ENCODE measurements around the gene ANKRD55.
"Not testable (repeated sequence)": the region's sequence is repeated elsewhere in the genome, so short reads cannot be mapped to it uniquely, and the experiment has no call there.

ANKRD55 gene

GRCh38 chr5:56233230-56233629, at the start of gene ANKRD55:
Gene ANKRD55, minus strand, starts transcription at chr5:56233330. Its CDS starts 417 bp downstream, at chr5:56232913.
- DNase-seq = peak in 1 of 14 donors; percentile 13

GRCh38 chr5:56282216-56282615, 49.1 kb upstream of the ANKRD55 start:
- DNase-seq = no peak

GRCh38 chr5:56281489-56282165, 48.5 kb upstream of the ANKRD55 start:
- no peak for DNase-seq

GRCh38 chr5:56279979-56280378, 46.8 kb upstream of the ANKRD55 start:
- no peak for DNase-seq

DNA sequence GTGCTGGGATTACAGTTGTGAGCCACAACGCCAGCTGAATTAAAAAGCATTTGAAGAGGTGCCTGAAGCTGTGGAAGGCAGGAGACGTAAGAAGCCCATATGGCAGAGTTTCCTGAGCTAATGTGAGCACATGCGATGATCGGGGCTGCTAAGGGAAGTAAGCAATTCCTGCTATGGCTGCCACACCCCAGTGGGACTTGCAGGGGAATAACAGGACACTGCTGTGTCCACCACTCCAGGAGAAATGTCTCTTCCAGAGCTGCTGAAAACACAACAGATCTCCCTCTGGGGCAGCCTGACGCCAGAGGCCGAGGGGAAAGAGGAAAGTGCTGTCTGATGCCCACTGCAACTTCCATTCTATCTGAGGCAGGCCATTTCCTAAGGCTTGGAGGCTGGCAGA, 46.2 kb upstream of the ANKRD55 start:
- DNase-seq = no peak

- DNase-seq = no peak
Measured at GRCh38 chr5:56278335-56278753, 45.2 kb upstream of the ANKRD55 start.

- DNase-seq = no peak
Measured at GRCh38 chr5:56277573-56277972, 44.4 kb upstream of the ANKRD55 start.

DNA sequence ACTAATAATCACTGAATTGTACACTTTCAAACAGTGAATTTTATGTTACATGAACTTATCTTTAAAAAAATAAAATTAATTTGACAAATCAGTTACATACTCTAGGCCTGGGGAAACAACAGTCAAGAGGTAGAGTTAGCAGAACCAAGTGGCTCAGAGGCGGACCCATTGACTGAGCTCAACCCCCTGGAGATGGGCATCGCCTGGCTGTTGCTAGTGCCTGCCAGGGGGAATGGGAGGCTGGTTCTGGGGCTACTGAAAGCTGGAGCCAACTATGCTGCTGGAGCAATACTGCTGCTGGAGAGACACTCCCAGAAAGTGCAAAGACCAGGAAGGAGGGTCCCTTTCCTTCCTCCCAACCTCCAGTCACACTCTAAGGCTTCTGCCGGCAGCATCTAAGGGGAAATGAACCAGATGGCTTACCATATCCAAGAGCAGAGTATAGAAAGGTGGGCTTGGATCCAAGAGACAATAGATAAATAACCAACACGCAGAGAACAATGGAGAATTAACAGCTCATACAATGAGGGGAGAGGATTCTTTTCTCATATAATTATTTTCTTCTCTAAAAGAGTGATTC, 40.3 kb upstream of the ANKRD55 start:
- peak in 1 of 14 donors; percentile 4 for DNase-seq

DNA sequence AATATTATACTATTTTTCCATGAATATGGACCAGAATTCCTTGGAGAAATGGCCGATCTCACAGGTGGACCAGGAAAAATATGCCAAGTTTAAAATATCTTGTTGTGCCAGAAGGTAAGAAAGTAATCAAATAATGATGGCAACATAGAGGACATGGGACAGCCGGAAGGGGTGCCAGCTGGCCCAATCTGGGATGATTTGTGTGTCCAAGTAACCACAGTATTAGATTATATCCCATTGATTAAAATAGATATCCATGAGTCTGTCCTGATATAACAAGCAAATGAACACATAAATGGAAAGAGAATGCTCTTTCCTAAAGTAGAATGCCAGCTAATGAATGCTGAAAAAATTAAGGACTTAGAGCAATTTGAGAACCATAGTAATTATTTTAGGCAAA, 39.6 kb upstream of the ANKRD55 start:
- DNase-seq = no peak

DNA sequence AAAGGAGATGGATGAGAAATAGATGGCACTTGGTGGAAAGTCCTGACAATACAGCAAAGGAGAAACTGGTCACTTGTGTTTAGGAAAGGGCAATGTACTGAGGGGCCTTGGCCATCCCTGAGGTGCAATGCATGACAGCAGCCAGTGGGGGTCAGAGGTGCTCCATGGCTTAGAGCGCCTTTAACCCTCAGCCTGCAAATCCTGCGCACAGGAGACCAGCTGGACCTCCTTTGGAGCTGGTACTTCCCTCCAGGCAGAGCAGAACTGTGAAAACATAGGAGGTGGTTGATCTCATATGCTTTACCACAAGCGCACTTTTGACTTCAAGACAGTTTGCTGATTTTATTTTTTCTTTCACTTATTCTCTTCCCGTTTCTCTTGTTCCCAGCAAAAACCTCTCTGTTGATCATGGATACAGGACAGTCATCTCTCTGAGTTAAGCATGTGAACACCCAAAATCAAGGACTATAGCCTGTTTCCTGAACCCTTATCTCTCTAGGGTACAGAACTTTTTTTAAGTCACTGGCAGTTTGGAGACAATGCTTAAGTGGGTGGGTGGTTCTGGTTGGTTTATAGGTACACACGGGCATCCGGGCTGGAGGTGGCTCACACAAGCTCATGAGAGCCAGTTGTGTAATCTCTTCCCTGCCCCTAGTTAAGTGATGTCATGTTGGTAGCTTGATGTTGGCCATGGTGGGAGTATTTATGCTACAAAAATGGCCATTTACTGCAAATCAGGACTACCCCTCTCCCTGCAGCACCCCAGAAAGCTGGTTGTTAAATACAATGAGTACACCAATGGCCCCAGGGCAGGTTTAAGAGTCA, 37.6 kb upstream of the ANKRD55 start:
- peak in 12 of 14 donors; percentile 33 to 80 (median 64) for DNase-seq

DNA sequence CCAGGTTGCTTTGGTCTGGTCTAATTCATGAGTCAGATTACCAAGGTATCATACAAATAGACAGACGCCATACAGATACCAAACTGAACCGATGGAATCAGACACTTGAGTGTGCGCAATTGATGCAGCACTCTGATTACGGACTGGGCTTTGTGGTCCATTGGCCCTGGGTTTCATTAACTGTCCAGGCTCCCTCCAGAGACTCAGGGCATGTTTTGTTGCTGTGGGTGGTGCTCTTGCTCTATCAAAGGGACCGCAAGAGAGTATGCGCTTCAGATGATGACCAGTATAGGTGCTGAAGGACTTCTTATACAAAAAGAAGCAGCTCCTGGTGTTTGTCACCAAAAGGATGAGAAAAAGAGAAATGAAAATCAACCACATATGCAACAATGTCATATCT, 36.9 kb upstream of the ANKRD55 start:
- DNase-seq = no peak

DNA sequence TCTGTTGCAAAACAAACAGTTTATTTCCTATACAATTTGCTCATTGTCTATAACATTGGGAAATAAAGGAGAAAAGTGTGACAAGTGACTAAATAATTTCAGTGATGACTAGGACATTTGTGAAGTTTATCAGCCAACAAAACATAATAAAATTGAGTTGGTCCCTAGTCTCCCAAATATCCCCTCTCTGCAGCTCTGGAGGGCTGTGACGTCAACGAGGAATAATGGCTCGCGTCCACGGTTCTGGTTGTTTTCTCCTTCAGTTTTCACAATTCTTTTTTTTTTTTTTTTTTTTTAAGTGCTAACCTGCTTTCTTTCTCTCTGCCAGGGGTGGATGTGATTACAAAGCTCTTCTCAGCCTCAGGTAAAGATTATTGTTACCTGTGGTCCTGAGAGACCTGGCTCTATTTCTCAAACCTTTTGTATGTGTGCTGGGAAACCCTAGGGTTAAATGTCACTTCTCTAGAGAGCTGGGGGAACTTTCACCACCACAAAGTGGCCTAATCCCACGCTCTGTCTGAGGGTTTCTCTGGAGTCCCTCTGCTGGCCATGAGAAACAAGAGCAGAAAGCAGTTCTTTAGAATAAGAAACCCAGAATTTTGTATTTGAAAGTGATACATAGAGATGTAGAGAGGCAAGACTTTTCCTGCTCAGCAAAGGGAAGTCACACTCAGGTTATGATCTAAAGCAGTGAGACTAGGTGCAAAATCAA, 36.2 kb upstream of the ANKRD55 start:
- DNase-seq = no peak

DNA sequence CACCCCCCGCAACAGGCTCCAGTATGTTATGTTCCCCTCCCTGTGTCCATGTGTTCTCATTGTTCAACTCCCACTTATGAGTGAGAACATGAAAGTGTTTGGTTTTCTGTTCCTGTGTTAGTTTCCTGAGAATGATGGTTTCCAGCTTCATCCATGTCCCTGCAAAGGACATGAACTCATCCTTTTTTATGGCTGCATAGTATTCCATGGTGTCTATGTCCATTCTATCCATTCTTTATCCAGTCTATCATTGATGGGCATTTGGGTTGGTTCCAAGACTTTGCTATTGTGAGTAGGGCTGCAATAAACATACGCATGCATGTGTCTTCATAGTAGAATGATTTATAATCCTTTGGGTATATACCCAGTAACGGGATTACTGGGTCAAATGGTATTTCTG, 35.6 kb upstream of the ANKRD55 start:
- not testable (repeated sequence) for DNase-seq

DNA sequence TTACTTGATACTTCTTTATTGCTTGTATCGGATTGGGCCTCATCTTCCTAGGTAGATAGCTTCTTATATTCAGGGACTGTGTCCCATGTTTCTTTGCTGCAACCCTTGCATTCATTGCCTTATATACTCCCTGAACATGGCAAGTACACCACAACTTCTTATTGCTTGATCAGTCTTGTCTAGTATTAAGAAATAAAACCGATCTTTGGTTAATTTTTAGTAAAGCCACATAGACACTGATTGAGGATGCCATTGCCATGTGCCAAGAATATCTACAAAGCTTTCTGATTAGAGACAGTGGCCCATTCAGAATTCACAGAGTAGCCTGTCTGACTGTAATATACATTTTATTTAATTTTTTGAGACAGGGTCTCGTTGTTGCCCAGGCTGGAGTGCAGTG, 34.7 kb upstream of the ANKRD55 start:
- DNase-seq = no peak

DNA sequence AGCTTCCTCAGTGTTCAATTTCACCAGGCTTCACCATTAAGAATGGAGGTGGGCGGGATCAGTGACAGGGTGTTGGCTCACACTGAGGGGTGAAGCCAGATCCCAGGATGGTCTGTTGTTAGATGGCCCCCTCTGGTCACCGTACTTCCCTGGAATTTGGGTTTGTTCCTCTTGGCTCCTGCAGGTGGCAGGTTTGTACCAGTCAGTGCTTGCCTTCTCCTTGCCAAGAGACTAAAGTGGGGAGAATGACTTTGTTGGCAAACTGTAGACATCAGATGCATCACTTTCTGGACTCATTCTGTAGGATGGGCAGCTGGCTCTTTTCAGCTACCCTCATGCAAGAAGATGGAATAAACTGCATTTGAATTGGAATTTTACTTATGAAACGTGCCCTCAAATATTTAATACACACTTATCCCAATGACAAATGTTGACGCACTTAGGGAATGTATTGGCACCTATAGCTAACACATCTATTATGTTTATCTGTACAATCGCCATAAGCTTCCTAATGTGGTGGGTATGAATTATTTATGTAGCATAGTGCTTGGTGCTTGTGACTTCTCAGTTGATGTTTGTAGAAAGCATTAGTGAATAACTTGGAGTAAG, 31.4 kb upstream of the ANKRD55 start:
- DNase-seq = no peak

DNA sequence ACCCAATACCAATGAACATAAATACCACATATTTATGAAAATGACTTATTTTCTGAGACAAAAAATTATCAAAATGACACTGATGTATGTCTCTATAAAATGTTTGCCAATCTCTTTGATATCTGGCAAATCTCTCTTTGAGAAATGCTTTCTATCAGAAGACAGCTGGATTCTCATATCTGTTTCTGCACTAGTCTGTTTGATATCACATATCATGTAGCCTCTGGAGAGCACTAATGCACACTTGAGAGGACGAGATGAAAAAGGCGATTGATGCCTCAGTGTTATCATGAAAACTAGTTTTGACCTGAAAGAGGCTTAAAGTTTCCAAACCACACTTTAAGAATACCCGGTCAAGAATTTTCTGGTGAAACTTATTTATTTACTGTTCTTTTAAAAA, 29.1 kb upstream of the ANKRD55 start:
- no peak for DNase-seq

GRCh38 chr5:56259002-56259511, 25.9 kb upstream of the ANKRD55 start:
- DNase-seq = no peak

GRCh38 chr5:56257763-56258529, 24.8 kb upstream of the ANKRD55 start:
- not testable (repeated sequence) for DNase-seq

- no peak for DNase-seq
Measured at GRCh38 chr5:56257010-56257409, 23.9 kb upstream of the ANKRD55 start.

GRCh38 chr5:56255502-56255901, 22.4 kb upstream of the ANKRD55 start:
- DNase-seq = no peak

GRCh38 chr5:56253924-56254323, 20.8 kb upstream of the ANKRD55 start:
- DNase-seq = no peak
